Fibroblast of lung (primary cell): ENCODE results near the gene FNDC3B. TPM values are rescaled to one million over a fixed set of nuclear protein-coding genes. Genes with fewer than 3 reads are reported as not detected.

Experiments
- DNase-seq, 2 donors: peaks; one replicate each; pipeline versions ENCODE4 v3.0.0 to v3.0.0-alpha.2; 2010; ENCODE audit warnings: low read depth in 2 of 2
- H2AFZ ChIP-seq: 2 replicates; pipeline ENCODE4 v1.5.1; 2012; ENCODE audit warnings: low read length, control low read depth, inconsistent platforms
- H3K27ac ChIP-seq: 2 replicates; pipeline ENCODE4 v1.5.1; 2011; ENCODE audit warnings: low read length, control low read depth; ENCODE audit not compliant: insufficient read depth
- H3K27me3 ChIP-seq: 2 replicates; pipeline ENCODE4 v1.5.1; 2011; ENCODE audit warnings: mild to moderate bottlenecking, low read length; ENCODE audit not compliant: control insufficient read depth, insufficient read depth
- H3K36me3 ChIP-seq: 2 replicates; pipeline ENCODE4 v1.5.1; 2011; ENCODE audit warnings: low read length; ENCODE audit not compliant: control insufficient read depth, insufficient read depth
- H3K4me1 ChIP-seq: 2 replicates; pipeline ENCODE4 v1.5.1; 2011; ENCODE audit warnings: low read length; ENCODE audit not compliant: control insufficient read depth, insufficient read depth; ENCODE audit errors: extremely low read depth
- H3K4me2 ChIP-seq: 2 replicates; pipeline ENCODE4 v1.5.1; 2011; ENCODE audit warnings: low read length, control low read depth; ENCODE audit not compliant: insufficient read depth; ENCODE audit errors: extremely low read depth
- H3K4me3 ChIP-seq, 4 experiments: fragments of 200-600 bp in 1 of 4; sonication (generic) in 1 of 4; replicated peaks in 1 of 4; 2 replicates each; pipeline ENCODE4 v1.5.1; 2011 to 2016; ENCODE audit warnings: low read length in 4 of 4, low read depth in 3 of 4, mild to moderate bottlenecking in 3 of 4, control low read depth in 2 of 4, inconsistent platforms in 1 of 4, mixed read lengths in 1 of 4; ENCODE audit not compliant: insufficient read depth in 1 of 4; ENCODE audit errors: control extremely low read depth in 1 of 4
- H3K79me2 ChIP-seq: 2 replicates; pipeline ENCODE4 v1.5.1; 2012; ENCODE audit warnings: mild to moderate bottlenecking, low read length, inconsistent platforms; ENCODE audit not compliant: control insufficient read depth, insufficient read depth
- H3K9ac ChIP-seq: 2 replicates; pipeline ENCODE4 v1.5.1; 2011; ENCODE audit warnings: mild to moderate bottlenecking, low read length, control low read depth; ENCODE audit not compliant: insufficient read depth
- H3K9me3 ChIP-seq: 2 replicates; pipeline ENCODE4 v1.5.1; 2012; ENCODE audit warnings: low read depth, low read length; ENCODE audit not compliant: control insufficient read depth, insufficient read depth
- H4K20me1 ChIP-seq: 2 replicates; pipeline ENCODE4 v1.5.1; 2011; ENCODE audit warnings: low read length; ENCODE audit not compliant: control insufficient read depth, insufficient read depth; ENCODE audit errors: extremely low read depth
- EZH2 ChIP-seq: IDR thresholded peaks from 2 replicates; pipeline ENCODE4 v1.5.1; 2012; ENCODE audit warnings: low read length, control low read depth, mild to moderate bottlenecking; ENCODE audit errors: missing control alignments
- polyA plus RNA-seq, 2 donors: library from polyadenylated mRNA; depleted of rRNA in 1 of 2; stranded (reverse) in 1 of 2; unstranded in 1 of 2; fragments of >200 nt; gene quantifications; 2 replicates each; pipeline ENCODE4 v1.2.1, GENCODE V29; 2011 to 2012; ENCODE audit warnings: missing spikeins in 1 of 2
- total RNA-seq: library from RNA; depleted of rRNA; stranded (reverse); fragments of >200 nt; gene quantifications from 2 replicates; pipeline ENCODE4 v1.2.1, GENCODE V29; 2014
- TF ChIP-seq, protein P1 (sequence below), 2 donors: IDR thresholded peaks in 1 of 2; conservative IDR thresholded peaks in 1 of 2; 1 replicate in 1 of 2; 2 replicates in 1 of 2; pipeline ENCODE4 v1.5.1; 2011 to 2012; ENCODE audit warnings: low read length in 2 of 2, control low read depth in 1 of 2, inconsistent platforms in 1 of 2, low read depth in 1 of 2, mild to moderate bottlenecking in 1 of 2

The FNDC3B gene
- total and polyA plus RNA-seq, 2 donors (not counting 1 experiment from before 2014, with no cell fraction given) = 26.1 to 76.8 TPM

DNA sequence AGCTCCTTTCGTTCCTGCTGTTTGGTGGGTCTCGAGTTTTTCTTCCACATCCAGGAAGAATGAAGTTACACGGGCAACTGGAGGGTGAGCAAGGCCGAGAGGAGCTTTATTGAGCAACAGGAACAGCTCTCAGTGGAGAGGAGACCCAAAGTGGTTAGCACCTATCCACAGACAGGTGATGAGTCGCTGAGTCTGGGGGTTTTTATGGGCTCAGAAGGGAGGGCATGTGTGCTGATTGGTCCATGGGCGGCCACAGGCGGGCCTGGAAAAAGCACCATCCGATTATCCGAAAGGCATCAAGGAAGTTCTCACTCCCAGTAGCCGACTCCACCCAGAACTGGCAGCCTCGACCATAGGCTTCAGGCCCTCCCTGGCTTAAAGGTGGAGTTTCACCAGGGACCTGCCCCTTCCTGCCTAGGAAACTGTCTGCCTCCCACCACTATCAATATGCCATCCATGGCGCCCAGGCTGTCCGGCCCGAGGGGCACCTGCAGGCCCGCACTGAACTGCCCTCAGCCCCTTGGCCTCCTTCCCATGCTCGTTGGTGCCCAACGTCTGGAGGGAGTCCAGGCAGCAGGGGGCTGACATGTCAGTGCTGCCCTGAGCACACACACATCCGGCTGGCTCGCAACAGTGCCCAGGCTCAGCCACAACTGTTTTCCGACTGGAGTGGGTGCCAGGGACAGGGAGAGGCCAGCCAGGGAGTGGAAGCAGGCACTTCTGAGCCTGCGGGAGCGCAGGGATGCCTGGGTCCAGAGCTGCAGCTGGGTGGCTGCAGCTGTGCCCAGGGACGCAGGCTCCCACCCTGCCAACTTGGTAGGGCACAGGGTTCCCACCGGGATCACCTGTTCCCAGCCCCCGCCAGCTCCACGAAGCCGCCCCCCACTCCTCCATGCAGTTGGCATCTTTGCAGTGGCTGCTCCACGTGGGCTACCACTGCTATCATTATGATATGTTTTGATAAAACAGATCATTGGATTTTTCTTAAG, 170.2 kb downstream of the FNDC3B start:
- Histone ChIP-seq H3K4me2 (no peak overlapping the region), H3K27ac (no peak overlapping the region), H3K9ac (no peak overlapping the region), H4K20me1 (peaks cover 3% of the 10 kb centered on the region), H3K9me3 (no peaks in the 10 kb centered on the region), H3K36me3 (peaks cover 2% of the 10 kb centered on the region), H2AFZ (no peak overlapping the region), H3K79me2 (peaks cover 51% of the 10 kb centered on the region), H3K27me3 (no peaks in the 10 kb centered on the region), H3K4me1 (no peaks in the 10 kb centered on the region), H3K4me3 (no peak overlapping the region)
- TF ChIP-seq, protein P1, sequence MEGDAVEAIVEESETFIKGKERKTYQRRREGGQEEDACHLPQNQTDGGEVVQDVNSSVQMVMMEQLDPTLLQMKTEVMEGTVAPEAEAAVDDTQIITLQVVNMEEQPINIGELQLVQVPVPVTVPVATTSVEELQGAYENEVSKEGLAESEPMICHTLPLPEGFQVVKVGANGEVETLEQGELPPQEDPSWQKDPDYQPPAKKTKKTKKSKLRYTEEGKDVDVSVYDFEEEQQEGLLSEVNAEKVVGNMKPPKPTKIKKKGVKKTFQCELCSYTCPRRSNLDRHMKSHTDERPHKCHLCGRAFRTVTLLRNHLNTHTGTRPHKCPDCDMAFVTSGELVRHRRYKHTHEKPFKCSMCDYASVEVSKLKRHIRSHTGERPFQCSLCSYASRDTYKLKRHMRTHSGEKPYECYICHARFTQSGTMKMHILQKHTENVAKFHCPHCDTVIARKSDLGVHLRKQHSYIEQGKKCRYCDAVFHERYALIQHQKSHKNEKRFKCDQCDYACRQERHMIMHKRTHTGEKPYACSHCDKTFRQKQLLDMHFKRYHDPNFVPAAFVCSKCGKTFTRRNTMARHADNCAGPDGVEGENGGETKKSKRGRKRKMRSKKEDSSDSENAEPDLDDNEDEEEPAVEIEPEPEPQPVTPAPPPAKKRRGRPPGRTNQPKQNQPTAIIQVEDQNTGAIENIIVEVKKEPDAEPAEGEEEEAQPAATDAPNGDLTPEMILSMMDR (conservative IDR thresholded peaks at IDR 0.05 in 1 of 2, IDR thresholded peaks at IDR 0.05 in 1 of 2; ENCODE audit: low read depth in 1 of 2, low read length in 2 of 2) = no peak
- no peak for TF ChIP-seq EZH2
- DNase-seq = peak in 1 of 2 donors; percentile 22

DNA sequence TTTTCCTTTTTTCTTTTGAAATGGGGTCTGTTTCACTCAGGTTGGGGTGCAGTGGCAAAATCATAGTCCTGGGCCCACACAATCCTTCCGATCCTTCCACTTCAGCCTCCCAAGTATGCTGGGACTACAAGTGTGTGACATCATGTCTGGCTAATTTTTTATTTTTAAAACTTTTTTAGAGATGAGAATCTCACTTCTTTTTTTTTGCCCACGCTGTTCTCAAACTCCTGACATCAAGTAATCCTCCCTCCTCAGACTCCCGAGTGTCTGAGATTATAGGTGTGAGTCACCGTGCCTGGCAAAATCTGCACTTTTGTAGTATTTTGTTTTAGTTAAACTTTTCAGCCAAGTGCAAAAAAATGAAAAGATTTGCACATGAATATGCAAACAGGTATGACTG, 171.0 kb downstream of the FNDC3B start:
- H4K20me1 ChIP-seq = peaks cover 3% of the 10 kb centered on the region

GRCh38 chr3:172211123-172211522, 171.7 kb downstream of the FNDC3B start:
- peaks cover 3% of the 10 kb centered on the region for H4K20me1 ChIP-seq
- H3K27ac ChIP-seq = no peak overlapping the region
- no peak overlapping the region for H3K4me2 ChIP-seq
- no peaks in the 10 kb centered on the region for H3K9me3 ChIP-seq
- TF ChIP-seq, protein P1 (conservative IDR thresholded peaks at IDR 0.05 in 1 of 2, IDR thresholded peaks at IDR 0.05 in 1 of 2; ENCODE audit: low read depth in 1 of 2, low read length in 2 of 2) = no peak
- TF ChIP-seq EZH2 = no peak
- no peaks in the 10 kb centered on the region for H3K4me1 ChIP-seq
- no peak for DNase-seq
- peaks cover 2% of the 10 kb centered on the region for H3K36me3 ChIP-seq
- no peak overlapping the region for H3K4me3 ChIP-seq
- H3K27me3 ChIP-seq = no peaks in the 10 kb centered on the region
- no peak overlapping the region for H3K9ac ChIP-seq
- no peak overlapping the region for H2AFZ ChIP-seq
- H3K79me2 ChIP-seq = peaks cover 46% of the 10 kb centered on the region

More for the DNA sequence above, 171.0 kb downstream of the FNDC3B start:
- Histone ChIP-seq H3K4me1 (no peaks in the 10 kb centered on the region), H2AFZ (no peak overlapping the region), H3K9ac (no peak overlapping the region), H3K4me2 (no peak overlapping the region), H3K27ac (no peak overlapping the region), H3K9me3 (no peaks in the 10 kb centered on the region), H3K4me3 (no peak overlapping the region), H3K36me3 (peaks cover 2% of the 10 kb centered on the region), H3K27me3 (no peaks in the 10 kb centered on the region), H3K79me2 (peaks cover 49% of the 10 kb centered on the region)
- DNase-seq = peak in 1 of 2 donors; percentile 76
- TF ChIP-seq EZH2 = no peak
- TF ChIP-seq, protein P1 (conservative IDR thresholded peaks at IDR 0.05 in 1 of 2, IDR thresholded peaks at IDR 0.05 in 1 of 2; ENCODE audit: low read depth in 1 of 2, low read length in 2 of 2) = no peak
